Astrocyte (in vitro differentiated cells and primary cell): ENCODE results near the gene TRAM2.

Source experiments
- CTCF ChIP-seq: IDR thresholded peaks from 2 replicates; pipeline ENCODE4 v1.5.1; 2011; ENCODE audit warnings: low read depth, mild to moderate bottlenecking, inconsistent platforms, low read length, moderate library complexity; ENCODE audit not compliant: insufficient read depth
- EZH2 ChIP-seq: IDR thresholded peaks from 2 replicates; pipeline ENCODE4 v1.6.1; 2012; ENCODE audit warnings: mild to moderate bottlenecking, low read length, inconsistent platforms; ENCODE audit not compliant: insufficient read depth

- TF ChIP-seq CTCF (no peak), EZH2 (no peak)
Observed at GRCh38 chr6:52538252-52538900, 38.5 kb downstream of the TRAM2 start.
